A673 (cell line): ENCODE data around the gene TENT5D.

ENCODE experiments used
- EZH2 ChIP-seq: fragments of 200-600 bp; sonication (generic); IDR thresholded peaks from 2 replicates; pipeline ENCODE4 v1.6.1; 2017; ENCODE audit warnings: borderline replicate concordance, low read depth, mild to moderate bottlenecking, mixed read lengths, antibody characterized with exemption, low read length; ENCODE audit not compliant: poor library complexity, severe bottlenecking
- TF ChIP-seq, protein P1 (sequence below): fragments of 300-800, 200-600 bp; sonication (generic); conservative IDR thresholded peaks from 2 replicates; pipeline ENCODE4 v1.5.1; 2017; ENCODE audit warnings: low read depth, mild to moderate bottlenecking, antibody characterized with exemption, low read length, moderate library complexity, mixed read lengths

- no peak for TF ChIP-seq EZH2
- TF ChIP-seq, protein P1, sequence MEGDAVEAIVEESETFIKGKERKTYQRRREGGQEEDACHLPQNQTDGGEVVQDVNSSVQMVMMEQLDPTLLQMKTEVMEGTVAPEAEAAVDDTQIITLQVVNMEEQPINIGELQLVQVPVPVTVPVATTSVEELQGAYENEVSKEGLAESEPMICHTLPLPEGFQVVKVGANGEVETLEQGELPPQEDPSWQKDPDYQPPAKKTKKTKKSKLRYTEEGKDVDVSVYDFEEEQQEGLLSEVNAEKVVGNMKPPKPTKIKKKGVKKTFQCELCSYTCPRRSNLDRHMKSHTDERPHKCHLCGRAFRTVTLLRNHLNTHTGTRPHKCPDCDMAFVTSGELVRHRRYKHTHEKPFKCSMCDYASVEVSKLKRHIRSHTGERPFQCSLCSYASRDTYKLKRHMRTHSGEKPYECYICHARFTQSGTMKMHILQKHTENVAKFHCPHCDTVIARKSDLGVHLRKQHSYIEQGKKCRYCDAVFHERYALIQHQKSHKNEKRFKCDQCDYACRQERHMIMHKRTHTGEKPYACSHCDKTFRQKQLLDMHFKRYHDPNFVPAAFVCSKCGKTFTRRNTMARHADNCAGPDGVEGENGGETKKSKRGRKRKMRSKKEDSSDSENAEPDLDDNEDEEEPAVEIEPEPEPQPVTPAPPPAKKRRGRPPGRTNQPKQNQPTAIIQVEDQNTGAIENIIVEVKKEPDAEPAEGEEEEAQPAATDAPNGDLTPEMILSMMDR = no peak
Measured at GRCh38 chrX:80423744-80424143, 3.5 kb downstream of the TENT5D start.
